Ishikawa (cell line): ENCODE results near the gene SLC6A18.

Experiments used
- CEBPB ChIP-seq: IDR thresholded peaks from 2 replicates; pipeline ENCODE4 v1.6.1; 2012
- CREB1 ChIP-seq: IDR thresholded peaks from 2 replicates; pipeline ENCODE4 v1.6.1; 2012; ENCODE audit warnings: low read depth
- EGR1 ChIP-seq: IDR thresholded peaks from 2 replicates; pipeline ENCODE4 v1.6.1; 2012
- EP300 ChIP-seq: IDR thresholded peaks from 2 replicates; pipeline ENCODE4 v1.6.1; 2012; ENCODE audit warnings: borderline replicate concordance
- FOXM1 ChIP-seq: IDR thresholded peaks from 2 replicates; pipeline ENCODE4 v1.6.1; 2012; ENCODE audit warnings: low read depth, borderline replicate concordance
- MAX ChIP-seq: IDR thresholded peaks from 2 replicates; pipeline ENCODE4 v1.6.1; 2012
- NFIC ChIP-seq: IDR thresholded peaks from 2 replicates; pipeline ENCODE4 v1.6.1; 2012
- RAD21 ChIP-seq: IDR thresholded peaks from 2 replicates; pipeline ENCODE4 v1.6.1; 2012; ENCODE audit warnings: low read depth
- REST ChIP-seq: IDR thresholded peaks from 2 replicates; pipeline ENCODE4 v1.6.1; 2012; ENCODE audit warnings: low read depth, mild to moderate bottlenecking
- TAF1 ChIP-seq: IDR thresholded peaks from 2 replicates; pipeline ENCODE4 v1.6.1; 2012; ENCODE audit warnings: low read depth, mild to moderate bottlenecking
- TCF12 ChIP-seq: IDR thresholded peaks from 2 replicates; pipeline ENCODE4 v1.6.1; 2012; ENCODE audit warnings: low read depth
- TEAD4 ChIP-seq: IDR thresholded peaks from 2 replicates; pipeline ENCODE4 v1.6.1; 2012
- USF1 ChIP-seq: IDR thresholded peaks from 2 replicates; pipeline ENCODE4 v1.6.1; 2012
- YY1 ChIP-seq: IDR thresholded peaks from 2 replicates; pipeline ENCODE4 v1.6.1; 2012; ENCODE audit warnings: low read depth
- ZBTB7A ChIP-seq: IDR thresholded peaks from 2 replicates; pipeline ENCODE4 v1.6.1; 2012; ENCODE audit warnings: low read depth

SLC6A18 gene

GRCh38 chr5:1178529-1179382 lies 46.4 kb upstream of the SLC6A18 start:
- TF ChIP-seq REST (no peak), USF1 (no peak), YY1 (no peak), NFIC (no peak), FOXM1 (no peak), ZBTB7A (no peak), EP300 (no peak), CREB1 (no peak), MAX (no peak), TEAD4 (no peak), RAD21 (no peak), TCF12 (no peak), CEBPB (no peak), EGR1 (no peak), TAF1 (no peak)

GRCh38 chr5:1179383-1179715 lies 45.8 kb upstream of the SLC6A18 start:
- no peak for TF ChIP-seq RAD21
- no peak for TF ChIP-seq EGR1
- TF ChIP-seq REST = no peak
- TF ChIP-seq TCF12 = no peak
- TF ChIP-seq EP300 = no peak
- no peak for TF ChIP-seq CREB1
- TF ChIP-seq NFIC = no peak
- no peak for TF ChIP-seq TAF1
- TF ChIP-seq CEBPB = no peak
- TF ChIP-seq ZBTB7A = no peak
- no peak for TF ChIP-seq YY1
- no peak for TF ChIP-seq TEAD4
- TF ChIP-seq USF1 = no peak
- TF ChIP-seq MAX = no peak
- TF ChIP-seq FOXM1 = no peak

GRCh38 chr5:1180096-1180495 lies 45.1 kb upstream of the SLC6A18 start:
- TF ChIP-seq RAD21 = no peak
- no peak for TF ChIP-seq TCF12
- TF ChIP-seq NFIC = no peak
- TF ChIP-seq FOXM1 = no peak
- TF ChIP-seq REST = no peak
- no peak for TF ChIP-seq CREB1
- TF ChIP-seq EP300 = no peak
- no peak for TF ChIP-seq USF1
- no peak for TF ChIP-seq YY1
- no peak for TF ChIP-seq TEAD4
- TF ChIP-seq MAX = no peak
- no peak for TF ChIP-seq ZBTB7A
- no peak for TF ChIP-seq EGR1
- TF ChIP-seq CEBPB = no peak
- TF ChIP-seq TAF1 = no peak
